Naive B cell (primary cell): ENCODE data around the gene MYADML2. TPM values are rescaled to one million over a fixed set of nuclear protein-coding genes. Genes with fewer than 3 reads are reported as not detected.

Experiments used
- ATAC-seq, 2 donors: fragments of 150-1000 bp; cut with Tn5 transposase; 2 replicates each; pipeline ENCODE4 v1.10.0; 2021; ENCODE audit warnings: low read depth in 2 of 2, mild to moderate bottlenecking in 2 of 2, moderate library complexity in 2 of 2
- DNase-seq: peaks from one replicate; pipeline ENCODE4 v3.0.0; 2022
- H3K27ac Mint-ChIP-seq, 6 donors: one replicate each; pipeline ENCODE4 v1.8.0; 2020 to 2022; ENCODE audit warnings: mild to moderate bottlenecking in 6 of 6, mixed read lengths in 6 of 6, moderate library complexity in 5 of 6, inconsistent platforms in 2 of 6
- H3K27me3 Mint-ChIP-seq, 3 donors: one replicate each; pipeline ENCODE4 v1.8.0; 2021 to 2022; ENCODE audit warnings: mixed read lengths in 3 of 3, mild to moderate bottlenecking in 1 of 3
- H3K36me3 Mint-ChIP-seq, 2 donors: one replicate each; pipeline ENCODE4 v1.8.0; 2020 to 2022; ENCODE audit warnings: mixed read lengths in 2 of 2, inconsistent platforms in 1 of 2, mild to moderate bottlenecking in 1 of 2
- H3K4me1 Mint-ChIP-seq, 3 donors: one replicate each; pipeline ENCODE4 v1.8.0; 2020 to 2022; ENCODE audit warnings: mixed read lengths in 3 of 3, inconsistent platforms in 1 of 3, mild to moderate bottlenecking in 1 of 3, moderate library complexity in 1 of 3
- H3K4me3 Mint-ChIP-seq, 8 donors: one replicate each; pipeline ENCODE4 v1.8.0; 2020 to 2022; ENCODE audit warnings: mild to moderate bottlenecking in 8 of 8, mixed read lengths in 8 of 8, moderate library complexity in 8 of 8, inconsistent platforms in 2 of 8
- H3K9me3 Mint-ChIP-seq, 7 donors: one replicate each; pipeline ENCODE4 v1.8.0; 2020 to 2022; ENCODE audit warnings: mixed read lengths in 7 of 7, mild to moderate bottlenecking in 5 of 7, inconsistent platforms in 2 of 7, moderate library complexity in 1 of 7
- polyA plus RNA-seq, 6 donors: library from polyadenylated mRNA; unstranded; fragments of 300-500 nt; fragmentation: Illumina TruSeq; gene quantifications; one replicate each; pipeline ENCODE4 v1.2.3, GENCODE V29; 2021; ENCODE audit warnings: low read depth in 6 of 6

Gene MYADML2
- polyA plus RNA-seq, 6 donors from 2014 or later: not detected

DNA sequence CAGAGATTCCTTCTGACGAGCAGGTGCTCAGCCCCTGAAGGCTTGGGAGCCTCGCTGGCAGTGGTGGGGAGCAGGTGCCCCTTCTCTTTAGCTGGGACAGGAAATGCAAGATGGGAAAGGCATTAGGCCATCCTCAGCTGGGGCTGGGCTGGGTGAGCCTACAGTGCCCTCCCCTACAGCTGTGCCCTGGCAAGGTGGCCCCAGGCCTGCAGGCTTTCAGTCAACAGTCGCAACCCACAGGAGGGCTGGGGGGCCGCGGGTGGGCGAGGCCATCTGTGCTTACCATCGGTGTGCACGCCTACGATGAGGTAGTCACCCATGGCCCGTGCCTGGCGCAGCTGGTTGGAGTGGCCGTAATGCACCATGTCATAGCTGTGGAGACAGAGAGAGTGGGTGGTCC lies 37.8 kb downstream of the MYADML2 start:
- DNase-seq (no peak), ATAC-seq (no peak)
- Mint-ChIP-seq H3K4me1 (peaks cover 2 to 6% (median 2%) of the 10 kb centered on the region in 3 donors), H3K27ac (no peak overlapping the region), H3K9me3 (no peaks in the 10 kb centered on the region), H3K27me3 (no peaks in the 10 kb centered on the region), H3K4me3 (peak overlapping the region in 5 of 8 donors; percentile 15 to 91 (median 75)), H3K36me3 (no peaks in the 10 kb centered on the region)

DNA sequence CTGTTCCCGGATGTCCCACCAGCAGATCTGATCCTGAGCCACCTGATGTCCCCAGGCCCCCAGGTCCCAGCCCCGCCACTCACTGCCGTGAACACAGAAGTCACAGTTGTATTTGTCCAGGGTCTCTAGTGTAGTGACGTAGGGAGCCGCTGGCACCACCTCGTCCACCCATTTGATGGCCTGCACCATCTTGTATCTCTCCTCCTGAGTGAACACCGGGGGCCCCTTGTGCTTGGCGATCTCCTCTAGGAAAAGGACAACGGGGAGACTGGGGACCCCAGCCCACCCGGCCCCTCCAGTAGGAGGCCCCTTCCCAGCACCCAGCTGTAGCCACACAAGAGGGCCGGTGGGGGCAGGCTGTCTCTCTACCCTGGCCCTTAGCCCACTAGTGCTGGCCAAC lies 38.2 kb downstream of the MYADML2 start:
- Mint-ChIP-seq H3K36me3 (no peaks in the 10 kb centered on the region), H3K9me3 (no peaks in the 10 kb centered on the region), H3K27ac (no peak overlapping the region), H3K4me3 (no peak overlapping the region), H3K4me1 (peaks cover 2 to 6% (median 2%) of the 10 kb centered on the region in 3 donors), H3K27me3 (no peaks in the 10 kb centered on the region)
- no peak for DNase-seq
- ATAC-seq: no peak

DNA sequence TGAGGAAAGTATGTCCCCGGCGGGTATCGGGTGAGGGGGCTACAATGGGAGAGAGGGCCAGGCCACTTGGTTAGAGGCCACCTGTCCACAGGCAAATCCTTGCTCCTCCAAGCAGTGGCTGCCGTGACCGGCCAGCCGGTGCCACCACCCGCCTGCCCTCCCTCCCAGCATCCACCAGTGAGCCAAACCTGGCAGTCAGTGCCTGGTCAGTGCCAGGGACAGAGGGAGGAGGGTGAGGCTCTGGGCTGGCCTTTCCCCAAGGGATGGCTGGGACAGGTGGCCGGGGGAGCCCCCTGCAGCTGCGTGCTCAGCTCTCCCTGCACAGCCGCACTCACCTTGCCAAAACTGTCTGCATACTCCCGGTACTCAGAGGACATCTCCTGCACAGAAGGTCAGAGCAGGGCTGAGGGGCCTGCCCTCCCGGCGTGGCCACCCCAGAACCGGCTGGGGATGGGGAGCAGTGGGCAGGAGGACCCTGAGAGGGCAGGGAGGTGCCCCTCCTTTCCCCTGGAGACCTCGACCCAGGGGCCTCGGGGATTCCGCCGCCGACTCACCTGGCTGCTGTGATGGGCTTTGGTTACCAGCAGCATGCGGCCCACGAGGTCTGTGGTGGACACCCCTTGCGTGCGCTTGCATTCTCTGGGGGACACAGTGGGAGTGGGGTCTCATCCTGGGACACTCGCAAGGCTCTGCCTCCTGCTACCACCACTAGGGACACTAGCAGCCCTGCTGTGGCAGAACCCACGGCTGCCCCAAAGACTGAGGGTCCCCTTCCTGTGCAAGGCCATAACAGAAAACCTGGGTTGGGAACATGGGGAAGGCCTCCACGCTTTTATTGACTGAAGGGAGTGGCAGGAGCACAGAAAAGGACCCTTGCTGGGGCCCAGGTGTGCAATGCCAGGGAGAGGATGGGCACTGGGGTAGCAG lies 39.6 kb downstream of the MYADML2 start:
- DNase-seq (no peak), ATAC-seq (no peak)
- Mint-ChIP-seq H3K27me3 (no peaks in the 10 kb centered on the region), H3K9me3 (no peaks in the 10 kb centered on the region), H3K4me3 (no peak overlapping the region), H3K36me3 (no peaks in the 10 kb centered on the region), H3K27ac (no peak overlapping the region), H3K4me1 (peaks cover 0 to 6% (median 2%) of the 10 kb centered on the region in 3 donors)

DNA sequence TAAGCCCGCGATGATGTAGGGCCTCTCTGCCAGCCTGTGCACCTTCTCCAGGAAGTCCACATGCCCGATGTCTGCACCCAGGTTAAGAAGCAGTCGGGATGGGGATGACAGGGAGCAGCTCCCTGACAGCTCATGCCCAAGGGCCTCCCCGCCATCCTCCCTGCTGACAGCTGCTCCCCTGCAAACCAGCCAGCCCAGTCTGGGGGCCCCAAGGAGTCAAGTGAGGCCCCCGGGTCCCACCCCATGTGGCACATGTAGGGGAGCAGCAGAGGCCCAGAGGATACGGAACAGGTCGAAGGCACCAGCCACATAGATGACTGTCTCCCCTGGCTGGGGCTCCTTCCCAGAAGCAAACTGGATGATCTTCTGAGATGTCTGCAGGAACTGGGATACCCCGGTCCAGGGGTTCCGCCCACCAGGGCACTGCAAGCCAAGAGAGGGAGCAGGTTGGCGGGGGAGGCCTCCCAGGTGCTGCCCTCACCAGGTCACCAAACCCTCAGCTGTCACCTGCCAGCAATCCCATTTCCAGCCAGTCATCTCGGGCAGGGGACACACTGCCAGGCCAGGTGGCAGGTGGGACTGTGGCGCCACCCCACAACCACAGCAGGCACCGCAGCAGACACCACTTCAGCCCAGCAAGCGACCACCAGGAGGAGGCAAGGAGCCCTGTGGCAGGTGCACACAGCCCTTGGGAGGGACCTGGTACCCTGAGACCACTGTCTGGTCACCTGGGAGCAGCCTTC lies 40.4 kb downstream of the MYADML2 start:
- no peak for ATAC-seq
- no peak for DNase-seq
- Mint-ChIP-seq H3K9me3 (no peaks in the 10 kb centered on the region), H3K27ac (no peak overlapping the region), H3K4me1 (peaks cover 0 to 2% (median 2%) of the 10 kb centered on the region in 3 donors), H3K27me3 (peaks cover 0 to under 1% (median 0%) of the 10 kb centered on the region in 3 donors), H3K4me3 (no peak overlapping the region), H3K36me3 (no peaks in the 10 kb centered on the region)

DNA sequence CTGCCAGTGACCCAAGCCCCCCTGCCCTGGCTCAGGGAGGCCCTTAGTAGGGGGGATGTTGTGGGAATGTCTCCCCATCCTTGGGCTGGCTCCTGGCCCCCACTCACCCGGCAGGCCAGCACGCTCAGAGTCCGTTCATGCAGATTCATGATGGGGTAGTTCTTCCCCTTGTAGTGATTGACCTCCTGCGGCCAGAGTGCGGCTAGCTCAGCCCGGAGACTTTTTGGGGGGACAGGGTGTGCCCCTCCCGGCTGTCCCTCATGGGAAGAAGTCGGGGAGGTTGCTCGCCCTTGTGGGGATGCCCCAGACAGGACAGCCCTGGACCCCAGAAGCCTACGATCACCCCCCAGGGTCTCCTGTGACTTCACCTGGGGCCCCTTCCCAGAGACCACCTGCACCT lies 41.0 kb downstream of the MYADML2 start:
- Mint-ChIP-seq H3K4me3 (no peak overlapping the region), H3K9me3 (no peaks in the 10 kb centered on the region), H3K4me1 (peaks cover 4 to 7% (median 4%) of the 10 kb centered on the region in 3 donors), H3K27me3 (peaks cover 4 to 7% (median 6%) of the 10 kb centered on the region in 3 donors), H3K36me3 (peaks cover under 1 to 3% of the 10 kb centered on the region in 2 donors), H3K27ac (no peak overlapping the region)
- ATAC-seq (no peak), DNase-seq (no peak)

DNA sequence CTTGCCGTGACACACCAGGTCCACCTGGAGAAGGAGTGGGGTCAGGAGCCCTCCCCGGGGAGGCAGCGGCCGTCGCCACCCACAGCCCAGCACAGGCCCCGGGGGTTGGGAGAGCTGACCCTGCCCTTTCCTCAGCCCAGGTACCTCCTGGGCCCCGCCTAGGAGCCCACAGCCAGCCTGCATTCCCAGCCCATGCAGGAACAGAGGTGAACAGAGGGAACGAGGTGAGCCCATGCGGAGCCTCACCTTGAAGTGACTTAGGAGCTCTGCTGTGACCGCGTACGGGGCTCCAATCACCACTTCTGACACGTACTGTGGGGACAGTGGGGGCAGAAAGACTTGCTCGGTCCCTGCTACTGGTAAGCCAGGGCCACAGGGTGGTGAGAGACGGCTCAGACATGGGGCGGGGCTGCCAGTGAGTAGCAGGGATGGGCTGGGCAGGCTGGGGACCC lies 41.6 kb downstream of the MYADML2 start:
- H3K4me1 Mint-ChIP-seq: peaks cover 6 to 9% (median 8%) of the 10 kb centered on the region in 3 donors
- H3K9me3 Mint-ChIP-seq: no peaks in the 10 kb centered on the region
- no peak overlapping the region for H3K4me3 Mint-ChIP-seq
- peaks cover 7 to 12% (median 12%) of the 10 kb centered on the region in 3 donors for H3K27me3 Mint-ChIP-seq
- ATAC-seq (no peak), DNase-seq (no peak)
- H3K27ac Mint-ChIP-seq: no peak overlapping the region
- peaks cover 5 to 9% of the 10 kb centered on the region in 2 donors for H3K36me3 Mint-ChIP-seq

DNA sequence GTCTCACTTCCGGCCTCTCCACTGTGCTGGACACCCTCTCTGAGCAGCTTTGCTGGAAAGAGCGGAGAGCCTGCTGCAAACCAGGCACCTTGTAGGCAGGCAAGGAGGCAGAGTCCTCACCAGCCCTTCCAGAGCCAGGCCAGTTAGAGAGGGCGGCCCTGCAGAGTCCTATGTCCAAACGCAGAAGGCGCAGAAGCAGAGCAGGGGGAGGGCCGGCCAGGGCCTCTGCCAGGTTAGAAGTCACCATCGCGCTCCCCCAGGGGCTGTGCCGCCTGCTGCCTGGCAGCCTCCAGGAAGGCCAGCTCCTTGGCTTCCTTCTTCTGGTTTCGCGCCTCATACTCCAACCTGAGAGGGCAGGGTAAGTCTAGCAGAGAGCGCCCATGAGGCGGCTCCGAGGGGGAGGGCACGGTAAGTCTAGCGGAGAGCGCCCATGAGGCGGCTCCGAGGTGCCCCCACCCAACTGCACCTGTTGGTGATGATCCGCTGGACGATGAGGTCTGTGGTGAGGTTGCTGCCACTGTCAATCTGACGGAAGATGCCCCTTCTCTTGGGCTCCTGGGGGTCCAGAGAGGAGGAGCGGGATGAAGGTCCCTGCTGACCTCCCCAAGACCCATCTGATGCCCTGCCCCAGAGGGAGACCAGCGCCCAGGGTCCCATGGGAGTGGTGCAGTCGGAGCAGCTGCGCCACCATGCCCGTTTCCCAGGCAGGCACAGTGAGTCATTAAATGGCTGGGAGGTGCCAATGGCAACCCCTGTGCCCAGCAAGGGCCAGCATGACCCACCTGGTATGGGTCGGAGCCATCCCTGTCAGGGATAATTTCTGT lies 42.2 kb downstream of the MYADML2 start:
- Mint-ChIP-seq H3K4me3 (no peak overlapping the region), H3K27ac (no peak overlapping the region), H3K27me3 (peaks cover 7 to 13% (median 12%) of the 10 kb centered on the region in 3 donors), H3K9me3 (no peaks in the 10 kb centered on the region), H3K36me3 (peaks cover 9 to 10% of the 10 kb centered on the region in 2 donors), H3K4me1 (peaks cover 6 to 8% (median 8%) of the 10 kb centered on the region in 3 donors)
- DNase-seq (no peak), ATAC-seq (no peak)

DNA sequence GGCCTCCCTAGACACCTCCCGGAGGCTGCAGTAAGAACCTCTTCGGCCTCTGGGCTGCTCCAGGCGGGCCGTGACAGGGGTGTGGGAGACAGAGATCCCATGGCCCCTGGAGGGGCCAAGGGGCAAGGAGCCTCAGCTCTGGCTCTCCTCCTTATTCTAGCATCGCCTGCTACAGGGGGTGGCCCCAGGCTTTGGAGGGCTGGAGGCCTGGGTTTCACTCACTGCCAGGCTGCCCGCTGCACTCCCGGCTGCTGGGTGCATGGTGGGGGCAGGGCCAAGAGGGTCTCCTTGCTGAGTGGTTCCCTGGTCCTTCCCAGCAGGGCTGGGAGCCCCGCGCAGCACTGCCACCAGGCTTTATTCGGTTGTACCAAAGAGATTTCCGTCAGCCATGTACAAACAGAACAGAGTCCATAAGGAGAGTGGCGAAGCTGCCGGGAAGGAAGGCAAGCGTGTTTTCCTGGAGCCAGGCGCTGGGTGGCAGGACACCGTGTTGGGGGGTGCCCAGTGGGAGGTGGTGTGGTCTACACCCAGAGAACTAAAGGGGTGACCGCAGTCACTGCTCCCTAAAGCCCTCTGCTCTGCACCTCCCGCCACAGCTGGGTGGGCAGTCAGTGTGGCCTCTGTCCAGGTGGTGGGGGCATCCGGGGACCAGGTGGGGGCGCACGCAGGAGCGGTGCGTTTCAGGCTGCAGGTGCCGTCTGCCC lies 43.0 kb downstream of the MYADML2 start:
- peak overlapping the region in 1 of 8 donors; percentile 41 for H3K4me3 Mint-ChIP-seq
- peaks cover 9 to 11% of the 10 kb centered on the region in 2 donors for H3K36me3 Mint-ChIP-seq
- no peak for ATAC-seq
- H3K27me3 Mint-ChIP-seq: peaks cover 7 to 13% (median 12%) of the 10 kb centered on the region in 3 donors
- no peak for DNase-seq
- peaks cover 6 to 8% (median 8%) of the 10 kb centered on the region in 3 donors for H3K4me1 Mint-ChIP-seq
- H3K27ac Mint-ChIP-seq: peak overlapping the region in 1 of 6 donors; percentile 47
- H3K9me3 Mint-ChIP-seq: no peaks in the 10 kb centered on the region

DNA sequence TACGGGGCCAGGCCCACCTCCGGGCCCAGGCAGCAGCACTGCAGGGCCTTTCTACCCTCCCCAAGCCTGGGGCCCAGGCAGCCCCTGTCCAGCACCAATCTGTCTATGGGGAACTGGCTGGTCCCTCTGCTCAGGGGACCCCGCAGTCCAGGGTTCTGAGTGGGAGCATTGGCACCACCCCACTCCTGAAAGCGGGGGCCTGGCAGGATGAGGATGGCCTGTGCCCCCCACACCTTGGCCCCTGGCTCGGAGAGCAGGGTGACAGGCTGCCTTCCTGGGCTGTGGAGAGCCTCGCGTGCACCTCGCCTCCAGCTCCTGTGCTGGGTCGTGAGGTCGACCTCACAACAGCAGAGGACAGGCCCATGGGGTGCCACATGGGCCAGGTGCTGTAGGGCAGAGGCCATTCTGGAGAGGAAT lies 43.6 kb downstream of the MYADML2 start:
- Mint-ChIP-seq H3K9me3 (no peaks in the 10 kb centered on the region), H3K27ac (peak overlapping the region in 1 of 6 donors; percentile 47), H3K36me3 (peaks cover 9 to 11% of the 10 kb centered on the region in 2 donors), H3K4me1 (peaks cover 6 to 8% (median 8%) of the 10 kb centered on the region in 3 donors), H3K27me3 (peaks cover 7 to 13% (median 12%) of the 10 kb centered on the region in 3 donors), H3K4me3 (peak overlapping the region in 2 of 8 donors; percentile 41 to 61)
- no peak for ATAC-seq
- no peak for DNase-seq

DNA sequence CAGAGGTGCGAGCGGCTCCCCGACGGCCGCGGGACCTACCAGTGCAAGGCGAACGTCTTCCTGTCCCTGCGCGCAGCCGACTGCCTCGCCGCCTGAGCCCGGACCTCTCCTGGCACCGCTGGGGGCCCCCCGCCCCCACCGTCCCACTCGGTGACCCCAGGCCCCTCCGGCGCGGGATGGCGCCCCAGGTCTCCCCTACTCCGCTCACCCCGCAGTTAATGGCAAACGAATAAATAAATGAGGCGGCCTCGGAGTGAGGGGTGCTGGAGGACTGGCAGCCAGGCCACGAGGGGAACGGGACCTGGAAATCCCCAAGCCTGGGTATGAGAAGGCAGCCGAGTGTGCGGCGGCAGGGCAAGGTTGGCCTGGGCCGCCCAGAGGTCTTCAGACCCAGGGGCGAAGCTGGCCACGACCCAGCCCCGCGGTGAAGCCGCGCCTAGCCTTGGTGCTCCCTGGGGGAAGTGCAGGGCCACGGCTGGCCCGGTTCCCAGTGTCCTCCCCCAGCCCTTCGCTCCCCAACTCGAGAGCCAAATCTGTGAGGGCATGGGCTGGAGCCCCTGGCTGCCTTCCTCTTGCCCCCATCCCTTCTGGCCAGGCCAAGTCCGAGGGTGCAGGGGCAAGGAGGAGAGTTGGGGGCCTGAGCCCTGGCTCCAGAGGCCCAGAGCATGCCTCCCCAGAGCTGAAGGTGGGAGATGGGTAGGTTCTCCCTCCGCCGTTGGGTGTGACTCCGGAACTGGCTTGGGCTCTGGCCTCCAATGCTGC lies 44.2 kb downstream of the MYADML2 start:
- H3K4me1 Mint-ChIP-seq: peaks cover 6 to 8% (median 8%) of the 10 kb centered on the region in 3 donors
- H3K36me3 Mint-ChIP-seq: peaks cover 9 to 11% of the 10 kb centered on the region in 2 donors
- H3K27me3 Mint-ChIP-seq: peaks cover 7 to 13% (median 12%) of the 10 kb centered on the region in 3 donors
- ATAC-seq (peak; percentile 43 to 52), DNase-seq (no peak)
- no peaks in the 10 kb centered on the region for H3K9me3 Mint-ChIP-seq
- H3K4me3 Mint-ChIP-seq: peak overlapping the region in 2 of 8 donors; percentile 21 to 53
- no peak overlapping the region for H3K27ac Mint-ChIP-seq

DNA sequence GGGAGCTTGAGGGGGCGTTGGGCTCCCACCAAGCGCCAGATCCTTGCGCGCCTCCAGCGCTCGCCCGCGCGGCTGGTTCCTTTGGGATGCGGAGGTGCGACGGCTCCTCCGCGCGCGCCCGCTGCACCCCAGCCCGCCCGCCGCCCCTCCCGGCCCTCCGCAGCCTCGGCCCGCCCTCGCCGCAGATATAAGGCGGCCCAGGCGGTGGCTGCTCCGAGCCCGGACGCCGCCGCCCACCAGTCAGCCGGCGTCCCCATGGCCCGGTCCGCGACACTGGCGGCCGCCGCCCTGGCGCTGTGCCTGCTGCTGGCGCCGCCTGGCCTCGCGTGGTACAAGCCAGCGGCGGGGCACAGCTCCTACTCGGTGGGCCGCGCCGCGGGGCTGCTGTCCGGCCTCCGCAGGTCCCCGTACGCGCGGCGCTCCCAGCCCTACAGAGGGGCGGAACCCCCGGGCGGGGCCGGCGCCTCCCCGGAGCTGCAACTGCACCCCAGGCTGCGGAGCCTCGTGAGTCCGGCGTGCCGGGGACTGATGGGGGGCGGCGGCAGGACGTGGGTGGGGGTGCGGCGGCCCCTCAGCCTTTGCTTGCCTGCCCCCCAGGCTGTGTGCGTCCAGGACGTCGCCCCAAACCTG lies 44.9 kb downstream of the MYADML2 start, which contains the start of gene NPB:
TSS of gene NPB (plus strand) at position 216 of the 630 bp plus-strand sequence. CDS start at position 256, 40 bp downstream.
- Mint-ChIP-seq H3K27ac (no peak within 1 kb of the TSS), H3K4me1 (peaks cover 6 to 8% (median 8%) of the 10 kb centered on the region in 3 donors), H3K4me3 (peak within 1 kb of the TSS; percentile 21 to 65 (median 28)), H3K27me3 (peaks cover 7 to 13% (median 12%) of the 10 kb centered on the region in 3 donors), H3K9me3 (no peaks in the 10 kb centered on the region), H3K36me3 (peaks cover 9 to 11% of the 10 kb centered on the region in 2 donors)
- DNase-seq (no peak), ATAC-seq (peak; percentile 56 to 57)
